ENCODE results near the gene ACACB. TPM values are rescaled to one million over a fixed set of nuclear protein-coding genes. Genes with fewer than 3 reads are reported as not detected.
"Not testable (repeated sequence)": the region's sequence is repeated elsewhere in the genome, so short reads cannot be mapped to it uniquely, and the experiment has no call there.

ACACB gene
- total RNA-seq, 1 donor from 2014 or later, result 10.5 TPM

GRCh38 chr12:109172787-109173186, 56.4 kb downstream of the ACACB start:
- not testable (repeated sequence) for DNase-seq (ENCODE audit: low read depth)

- no peak for DNase-seq (ENCODE audit: low read depth)
Observed at GRCh38 chr12:109173443-109174240, 57.3 kb downstream of the ACACB start.

- no peak for DNase-seq (ENCODE audit: low read depth)
Observed at GRCh38 chr12:109174468-109174867, 58.1 kb downstream of the ACACB start.

GRCh38 chr12:109178532-109178931, 62.1 kb downstream of the ACACB start:
- no peak for DNase-seq (ENCODE audit: low read depth)

- no peak for DNase-seq (ENCODE audit: low read depth)
Observed at GRCh38 chr12:109179927-109180326, 63.5 kb downstream of the ACACB start.

- peak; percentile 26 for DNase-seq (ENCODE audit: low read depth)
Observed at GRCh38 chr12:109182041-109182839, 65.9 kb downstream of the ACACB start.

GRCh38 chr12:109185441-109185840, 69.1 kb downstream of the ACACB start:
- DNase-seq (ENCODE audit: low read depth), result no peak

- no peak for DNase-seq (ENCODE audit: low read depth)
Observed at GRCh38 chr12:109186993-109187653, 70.7 kb downstream of the ACACB start.

- DNase-seq (ENCODE audit: low read depth), result no peak
Observed at GRCh38 chr12:109188108-109188712, 71.8 kb downstream of the ACACB start.

- DNase-seq (ENCODE audit: low read depth), result no peak
Observed at GRCh38 chr12:109189291-109189690, 72.9 kb downstream of the ACACB start.

GRCh38 chr12:109191621-109192250, 75.3 kb downstream of the ACACB start:
- peak; percentile 48 for DNase-seq (ENCODE audit: low read depth)

- DNase-seq (ENCODE audit: low read depth), result peak; percentile 79
Observed at GRCh38 chr12:109192358-109192757, 76.0 kb downstream of the ACACB start.

GRCh38 chr12:109193896-109194295, 77.5 kb downstream of the ACACB start:
- DNase-seq (ENCODE audit: low read depth), result no peak

- DNase-seq (ENCODE audit: low read depth), result no peak
Observed at GRCh38 chr12:109196332-109196731, 79.9 kb downstream of the ACACB start.

GRCh38 chr12:109197327-109197726, 80.9 kb downstream of the ACACB start:
- no peak for DNase-seq (ENCODE audit: low read depth)

- DNase-seq (ENCODE audit: low read depth), result no peak
Observed at GRCh38 chr12:109199324-109199723, 82.9 kb downstream of the ACACB start.

- no peak for DNase-seq (ENCODE audit: low read depth)
Observed at GRCh38 chr12:109200825-109201495, 84.6 kb downstream of the ACACB start.

- no peak for DNase-seq (ENCODE audit: low read depth)
Observed at GRCh38 chr12:109201496-109201885, 85.1 kb downstream of the ACACB start.

- no peak for DNase-seq (ENCODE audit: low read depth)
Observed at GRCh38 chr12:109202770-109203169, 86.4 kb downstream of the ACACB start.

GRCh38 chr12:109203480-109203879, 87.1 kb downstream of the ACACB start:
- no peak for DNase-seq (ENCODE audit: low read depth)

Measured in myocyte (in vitro differentiated cells).